ENCODE data around the gene ZNF443.

- TF ChIP-seq CTCF (IDR thresholded peaks at IDR 0.05) (no peak), POLR2A (IDR thresholded peaks at IDR 0.05) (no peak), EP300 (IDR thresholded peaks at IDR 0.05) (no peak), POLR2AphosphoS5 (IDR thresholded peaks at IDR 0.05) (no peak)
These were observed 60.9 kb downstream of the ZNF443 start for GRCh38 chr19:12379732-12380443.
